DND-41 (cell line): Measurements from ENCODE around the gene TACC3.

Experiments
- ATAC-seq: fragments of 200-7000 bp; cut with Tn5 transposase; 3 replicates; pipeline ENCODE4 v1.9.1; 2021; ENCODE audit warnings: low read depth; ENCODE audit not compliant: insufficient read depth
- DNase-seq: peaks from one replicate; pipeline ENCODE4 v3.0.0-alpha.2; 2020
- H2AFZ ChIP-seq: 2 replicates; pipeline ENCODE4 v1.6.0; 2012; ENCODE audit warnings: low read depth, low read length
- H3K27ac ChIP-seq: 2 replicates; pipeline ENCODE4 v1.5.1; 2012; ENCODE audit warnings: low read length, inconsistent platforms
- H3K27me3 ChIP-seq: fragments of 200-600 bp; sonication (generic); 2 replicates; pipeline ENCODE4 v1.6.0; 2012; ENCODE audit warnings: low read length, mild to moderate bottlenecking, inconsistent platforms; ENCODE audit not compliant: insufficient read depth, poor library complexity
- H3K36me3 ChIP-seq: 2 replicates; pipeline ENCODE4 v1.5.1; 2012; ENCODE audit warnings: low read length, inconsistent platforms; ENCODE audit not compliant: insufficient read depth
- H3K4me1 ChIP-seq: 2 replicates; pipeline ENCODE4 v1.5.1; 2012; ENCODE audit warnings: mild to moderate bottlenecking, low read length; ENCODE audit not compliant: insufficient read depth
- H3K4me2 ChIP-seq: 2 replicates; pipeline ENCODE4 v1.6.0; 2012; ENCODE audit warnings: mild to moderate bottlenecking, moderate library complexity, low read length, inconsistent platforms; ENCODE audit not compliant: insufficient read depth
- H3K4me3 ChIP-seq, 2 experiments: fragments of 200-600 bp in 1 of 2; shearing (Covaris generic) in 1 of 2; 2 replicates each; pipeline ENCODE4 v1.5.1; 2012 to 2016; ENCODE audit warnings: inconsistent platforms in 2 of 2, low read length in 2 of 2, mild to moderate bottlenecking in 2 of 2, low read depth in 1 of 2, moderate library complexity in 1 of 2
- H3K79me2 ChIP-seq: 2 replicates; pipeline ENCODE4 v1.6.0; 2012; ENCODE audit warnings: low read length, inconsistent platforms; ENCODE audit not compliant: insufficient read depth
- H3K9ac ChIP-seq: 2 replicates; pipeline ENCODE4 v1.6.0; 2012; ENCODE audit warnings: low read depth, mild to moderate bottlenecking, inconsistent platforms, low read length, moderate library complexity
- H3K9me3 ChIP-seq: 2 replicates; pipeline ENCODE4 v1.5.1; 2012; ENCODE audit warnings: low read length, moderate library complexity, mild to moderate bottlenecking, inconsistent platforms; ENCODE audit not compliant: insufficient read depth, severe bottlenecking
- H4K20me1 ChIP-seq: 2 replicates; pipeline ENCODE4 v1.6.0; 2012; ENCODE audit warnings: low read length; ENCODE audit not compliant: insufficient read depth
- EZH2 ChIP-seq: IDR thresholded peaks from 3 replicates; pipeline ENCODE4 v1.6.1; 2012; ENCODE audit warnings: borderline replicate concordance, low read depth, mild to moderate bottlenecking, moderate library complexity, low read length, inconsistent platforms; ENCODE audit not compliant: severe bottlenecking
- TF ChIP-seq, protein P1 (sequence below): IDR thresholded peaks from 2 replicates; pipeline ENCODE4 v1.5.1; 2012; ENCODE audit warnings: borderline replicate concordance, low read length, moderate library complexity, mild to moderate bottlenecking; ENCODE audit not compliant: poor library complexity, severe bottlenecking; ENCODE audit errors: extremely low read depth

Gene TACC3

DNA sequence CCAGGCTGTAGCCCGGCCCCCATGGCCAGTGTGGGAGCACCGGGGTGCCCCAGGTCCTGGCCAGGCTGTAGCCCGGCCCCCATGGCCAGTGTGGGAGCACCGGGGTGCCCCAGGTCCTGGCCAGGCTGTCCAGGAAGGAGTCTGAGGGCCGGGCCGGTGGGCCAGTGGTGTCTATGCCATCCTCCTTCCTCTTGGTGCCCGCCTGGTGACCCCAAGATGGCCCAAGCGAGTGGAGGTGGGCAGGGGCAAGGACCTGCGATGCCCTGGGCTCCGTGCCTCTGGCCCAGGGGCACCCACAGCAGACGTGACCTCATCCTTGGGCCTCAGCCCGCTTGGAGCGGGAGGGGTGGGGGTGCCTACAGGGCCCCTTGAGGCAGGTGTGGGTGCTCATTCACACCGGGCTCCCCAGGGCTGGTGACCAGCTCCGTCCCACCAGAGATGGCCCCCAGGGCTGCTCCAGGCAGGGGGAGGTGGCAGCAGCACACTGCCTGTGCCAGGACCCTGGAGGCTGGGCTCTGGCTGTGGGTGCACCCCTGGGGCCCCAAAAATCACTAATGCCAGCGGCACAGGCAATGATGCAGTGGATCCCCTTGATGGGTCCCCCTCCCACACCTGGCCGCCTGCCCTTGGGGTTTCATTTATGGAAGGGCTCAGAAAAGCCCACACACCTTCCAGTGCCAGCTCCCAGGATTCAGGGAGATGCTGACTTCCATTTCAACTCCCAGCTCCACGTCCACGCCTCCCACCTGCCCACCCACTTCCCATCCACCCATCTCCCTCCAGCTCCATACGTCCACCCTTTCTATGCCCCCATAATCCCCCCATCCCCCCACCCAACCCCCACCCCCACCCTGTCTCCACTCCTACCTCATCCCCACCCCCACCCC lies 35.8 kb downstream of the TACC3 start:
- Histone ChIP-seq H3K9ac (no peak overlapping the region), H3K79me2 (no peaks in the 10 kb centered on the region), H3K4me3 (no peak overlapping the region), H4K20me1 (peaks cover 8% of the 10 kb centered on the region), H3K27me3 (no peaks in the 10 kb centered on the region), H3K9me3 (no peaks in the 10 kb centered on the region), H2AFZ (no peak overlapping the region), H3K36me3 (no peaks in the 10 kb centered on the region), H3K27ac (no peak overlapping the region), H3K4me2 (no peak overlapping the region), H3K4me1 (no peaks in the 10 kb centered on the region)
- DNase-seq (no peak), ATAC-seq (no peak)
- no peak for TF ChIP-seq EZH2
- TF ChIP-seq, protein P1, sequence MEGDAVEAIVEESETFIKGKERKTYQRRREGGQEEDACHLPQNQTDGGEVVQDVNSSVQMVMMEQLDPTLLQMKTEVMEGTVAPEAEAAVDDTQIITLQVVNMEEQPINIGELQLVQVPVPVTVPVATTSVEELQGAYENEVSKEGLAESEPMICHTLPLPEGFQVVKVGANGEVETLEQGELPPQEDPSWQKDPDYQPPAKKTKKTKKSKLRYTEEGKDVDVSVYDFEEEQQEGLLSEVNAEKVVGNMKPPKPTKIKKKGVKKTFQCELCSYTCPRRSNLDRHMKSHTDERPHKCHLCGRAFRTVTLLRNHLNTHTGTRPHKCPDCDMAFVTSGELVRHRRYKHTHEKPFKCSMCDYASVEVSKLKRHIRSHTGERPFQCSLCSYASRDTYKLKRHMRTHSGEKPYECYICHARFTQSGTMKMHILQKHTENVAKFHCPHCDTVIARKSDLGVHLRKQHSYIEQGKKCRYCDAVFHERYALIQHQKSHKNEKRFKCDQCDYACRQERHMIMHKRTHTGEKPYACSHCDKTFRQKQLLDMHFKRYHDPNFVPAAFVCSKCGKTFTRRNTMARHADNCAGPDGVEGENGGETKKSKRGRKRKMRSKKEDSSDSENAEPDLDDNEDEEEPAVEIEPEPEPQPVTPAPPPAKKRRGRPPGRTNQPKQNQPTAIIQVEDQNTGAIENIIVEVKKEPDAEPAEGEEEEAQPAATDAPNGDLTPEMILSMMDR: no peak

GRCh38 chr4:1757836-1758235 lies 36.5 kb downstream of the TACC3 start:
- H3K4me2 ChIP-seq: no peak overlapping the region
- H2AFZ ChIP-seq: no peak overlapping the region
- no peaks in the 10 kb centered on the region for H3K36me3 ChIP-seq
- TF ChIP-seq EZH2: no peak
- TF ChIP-seq, protein P1: no peak
- DNase-seq (no peak), ATAC-seq (no peak)
- peaks cover 8% of the 10 kb centered on the region for H4K20me1 ChIP-seq
- H3K79me2 ChIP-seq: no peaks in the 10 kb centered on the region
- H3K9ac ChIP-seq: no peak overlapping the region
- no peak overlapping the region for H3K27ac ChIP-seq
- H3K9me3 ChIP-seq: no peaks in the 10 kb centered on the region
- H3K4me3 ChIP-seq: no peak overlapping the region
- H3K27me3 ChIP-seq: no peaks in the 10 kb centered on the region
- H3K4me1 ChIP-seq: no peaks in the 10 kb centered on the region

DNA sequence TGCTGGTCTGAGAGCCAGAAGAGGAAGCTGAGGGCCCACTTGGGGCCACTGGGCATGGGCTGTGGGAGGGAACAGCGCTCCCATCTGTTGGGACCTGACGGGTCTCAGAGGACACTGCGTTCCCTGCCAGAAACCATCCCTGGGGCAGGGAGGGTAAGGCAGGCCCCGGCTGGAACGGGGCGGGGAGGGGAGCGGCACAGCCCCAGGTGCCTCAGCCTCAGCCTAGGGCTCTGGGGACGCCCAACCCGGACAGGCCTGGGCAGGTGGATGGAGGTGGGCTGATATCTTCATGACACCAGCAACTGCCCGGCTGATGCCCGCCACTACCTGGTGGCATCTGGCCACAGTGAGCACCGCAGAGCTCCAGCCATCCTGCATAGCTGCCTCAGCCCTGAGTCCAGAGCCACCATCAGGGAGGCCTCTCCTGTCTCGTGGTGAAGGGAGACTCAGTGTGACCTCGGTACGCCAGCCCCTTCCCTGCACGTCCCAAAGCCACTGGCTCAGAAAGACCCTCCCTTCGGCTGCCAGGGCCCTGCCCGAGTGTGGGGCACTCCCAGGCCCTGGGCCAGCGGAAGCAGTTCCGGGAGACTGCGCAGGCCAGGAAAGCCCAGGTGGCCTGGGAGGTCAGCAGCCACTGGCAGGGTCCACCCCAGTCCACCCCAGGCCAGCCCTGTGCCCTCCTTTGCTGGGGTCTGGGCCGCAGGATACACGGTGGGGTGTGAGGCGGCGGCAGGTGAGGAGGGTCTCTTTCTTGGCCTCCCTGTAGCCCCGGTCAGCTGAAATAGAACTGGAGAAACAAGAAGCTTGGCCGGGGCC lies 37.2 kb downstream of the TACC3 start:
- DNase-seq: no peak
- no peak overlapping the region for H3K4me2 ChIP-seq
- H4K20me1 ChIP-seq: peaks cover 8% of the 10 kb centered on the region
- H2AFZ ChIP-seq: no peak overlapping the region
- no peaks in the 10 kb centered on the region for H3K79me2 ChIP-seq
- H3K27me3 ChIP-seq: no peaks in the 10 kb centered on the region
- TF ChIP-seq EZH2: no peak
- TF ChIP-seq, protein P1: no peak
- no peaks in the 10 kb centered on the region for H3K9me3 ChIP-seq
- H3K27ac ChIP-seq: no peak overlapping the region
- ATAC-seq: no peak
- no peaks in the 10 kb centered on the region for H3K4me1 ChIP-seq
- no peak overlapping the region for H3K9ac ChIP-seq
- H3K4me3 ChIP-seq: no peak overlapping the region
- no peaks in the 10 kb centered on the region for H3K36me3 ChIP-seq
